HG03442 (cell line): ENCODE results near the gene ANK3.
"Not testable (repeated sequence)": the region's sequence is repeated elsewhere in the genome, so short reads cannot be mapped to it uniquely, and the experiment has no call there.

Experiments
- ATAC-seq: cut with Tn5 transposase; IDR thresholded peaks from one replicate; pipeline ENCODE4 v1.9.1; 2021; ENCODE audit warnings: mild to moderate bottlenecking, moderate library complexity; ENCODE audit not compliant: unreplicated experiment

Gene ANK3

DNA sequence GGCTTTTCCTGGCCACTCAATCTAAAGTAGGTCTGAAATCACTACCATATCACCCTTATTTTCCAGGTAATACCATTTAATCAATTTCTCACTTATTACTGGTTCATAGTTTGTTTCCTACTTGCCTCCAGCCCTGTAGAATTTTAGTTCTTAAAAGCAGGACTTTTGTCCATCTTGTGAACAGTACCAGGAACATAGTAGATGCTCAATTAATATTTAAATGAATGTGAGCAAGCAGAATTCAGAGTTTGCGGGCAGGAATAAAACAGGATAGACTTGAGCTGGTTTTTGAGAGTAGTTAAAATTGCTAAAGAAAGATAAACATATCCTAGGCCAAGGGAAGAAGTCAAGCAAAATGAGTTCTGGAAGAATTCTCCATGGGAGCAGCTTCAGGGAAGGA, 77.9 kb downstream of the ANK3 start:
- no peak for ATAC-seq

DNA sequence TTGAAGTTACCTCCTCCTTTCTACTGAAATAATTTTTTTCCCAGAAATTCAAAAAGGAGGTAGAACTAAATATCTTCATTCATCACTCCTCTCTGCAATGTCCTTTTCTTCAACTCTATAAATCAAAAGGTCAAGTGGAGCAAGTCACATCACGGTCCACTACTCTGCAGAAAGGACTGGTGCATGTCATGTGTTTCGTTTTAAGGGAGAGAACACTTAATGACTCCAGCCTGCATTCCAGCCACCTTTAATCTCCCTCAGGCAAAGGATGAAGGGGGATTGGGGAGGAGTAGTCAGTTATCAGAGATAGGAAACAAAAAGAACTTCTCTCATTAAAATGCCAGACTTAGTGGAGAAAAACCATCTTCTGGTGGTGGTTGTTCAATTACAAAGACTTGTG, 78.9 kb downstream of the ANK3 start:
- ATAC-seq: no peak

DNA sequence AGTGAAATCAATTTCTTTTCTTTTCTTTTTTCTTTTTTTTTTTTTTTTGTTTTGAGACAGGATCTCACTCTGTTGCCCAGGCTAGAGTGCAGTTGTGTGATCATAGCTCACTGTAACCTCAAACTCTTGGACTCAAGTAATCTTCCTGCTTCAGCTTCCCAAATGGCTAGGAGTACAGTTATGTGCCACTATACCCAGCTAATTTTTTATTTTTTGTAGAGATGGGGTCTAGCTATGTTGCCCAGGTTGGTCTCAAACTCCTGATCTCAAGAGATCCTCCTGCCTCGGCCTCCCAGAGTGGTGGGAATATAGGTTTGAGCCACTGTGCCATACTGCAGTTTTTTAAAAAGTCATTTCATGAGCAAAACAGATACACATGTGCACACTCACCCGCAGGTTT, 79.8 kb downstream of the ANK3 start:
- ATAC-seq: no peak

DNA sequence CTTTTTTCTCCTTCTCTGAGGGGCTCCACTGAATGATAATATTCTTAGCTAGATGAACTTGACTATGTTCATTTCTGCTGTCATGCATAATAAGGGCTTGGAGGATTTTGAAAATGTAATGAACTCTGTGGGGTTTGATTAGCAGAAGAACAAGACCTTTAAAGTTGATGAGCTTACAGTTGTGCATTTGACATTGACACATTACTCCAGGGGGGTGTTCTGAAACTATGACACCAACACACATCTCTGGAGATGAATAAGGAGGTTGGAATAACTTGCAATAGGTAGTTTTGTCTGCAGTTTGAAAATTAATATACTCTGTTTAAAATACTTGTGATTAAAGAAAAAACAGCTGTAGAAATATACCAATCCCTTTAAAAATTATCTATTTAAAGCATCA, 80.3 kb downstream of the ANK3 start:
- no peak for ATAC-seq

GRCh38 chr10:60305380-60305892, 84.2 kb downstream of the ANK3 start:
- no peak for ATAC-seq

DNA sequence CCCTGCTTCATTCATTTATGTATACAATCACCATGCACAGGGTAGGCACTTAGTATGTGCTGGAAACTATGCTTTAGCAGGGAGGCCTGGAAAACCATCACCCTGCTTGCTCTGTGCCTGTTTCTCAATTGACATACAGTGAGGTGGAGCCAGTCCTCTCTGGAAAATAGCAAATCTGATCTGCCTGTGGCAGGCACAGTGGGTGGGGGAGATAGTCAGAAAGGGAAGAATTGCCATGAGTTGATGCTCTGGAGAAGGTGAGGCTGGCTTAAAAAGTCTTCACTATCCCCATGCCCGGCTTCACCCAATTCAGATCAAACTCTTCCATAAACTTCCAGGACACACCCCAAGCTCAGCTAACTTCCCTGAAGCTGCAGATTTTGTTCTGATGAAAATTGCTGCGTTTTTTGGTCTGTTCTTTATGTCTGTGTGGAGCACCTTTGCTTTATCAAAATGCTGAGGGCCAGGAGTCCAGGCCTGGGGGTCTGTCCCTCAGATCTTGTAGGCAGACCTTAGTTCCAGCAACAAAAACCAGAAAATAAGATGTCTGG, 84.8 kb downstream of the ANK3 start:
- ATAC-seq: no peak

DNA sequence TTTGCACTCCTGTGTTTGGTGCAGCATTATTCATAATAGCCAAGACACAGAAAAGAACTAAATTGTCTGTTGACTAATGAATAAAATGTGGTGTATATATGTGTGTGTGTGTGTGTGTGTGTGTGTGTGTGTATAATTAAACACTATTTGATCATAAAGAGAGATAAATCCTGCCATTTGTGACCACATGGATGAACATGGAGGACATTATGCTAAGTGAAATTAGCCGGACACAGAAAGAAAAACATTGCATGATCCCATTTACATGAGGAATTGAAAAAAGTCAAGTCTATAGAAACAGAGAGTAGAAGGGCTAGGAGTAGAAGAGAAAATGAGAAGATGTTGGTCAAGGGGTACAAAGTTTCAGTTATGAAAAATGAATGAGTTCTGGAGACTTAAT, 85.9 kb downstream of the ANK3 start:
- no peak for ATAC-seq

DNA sequence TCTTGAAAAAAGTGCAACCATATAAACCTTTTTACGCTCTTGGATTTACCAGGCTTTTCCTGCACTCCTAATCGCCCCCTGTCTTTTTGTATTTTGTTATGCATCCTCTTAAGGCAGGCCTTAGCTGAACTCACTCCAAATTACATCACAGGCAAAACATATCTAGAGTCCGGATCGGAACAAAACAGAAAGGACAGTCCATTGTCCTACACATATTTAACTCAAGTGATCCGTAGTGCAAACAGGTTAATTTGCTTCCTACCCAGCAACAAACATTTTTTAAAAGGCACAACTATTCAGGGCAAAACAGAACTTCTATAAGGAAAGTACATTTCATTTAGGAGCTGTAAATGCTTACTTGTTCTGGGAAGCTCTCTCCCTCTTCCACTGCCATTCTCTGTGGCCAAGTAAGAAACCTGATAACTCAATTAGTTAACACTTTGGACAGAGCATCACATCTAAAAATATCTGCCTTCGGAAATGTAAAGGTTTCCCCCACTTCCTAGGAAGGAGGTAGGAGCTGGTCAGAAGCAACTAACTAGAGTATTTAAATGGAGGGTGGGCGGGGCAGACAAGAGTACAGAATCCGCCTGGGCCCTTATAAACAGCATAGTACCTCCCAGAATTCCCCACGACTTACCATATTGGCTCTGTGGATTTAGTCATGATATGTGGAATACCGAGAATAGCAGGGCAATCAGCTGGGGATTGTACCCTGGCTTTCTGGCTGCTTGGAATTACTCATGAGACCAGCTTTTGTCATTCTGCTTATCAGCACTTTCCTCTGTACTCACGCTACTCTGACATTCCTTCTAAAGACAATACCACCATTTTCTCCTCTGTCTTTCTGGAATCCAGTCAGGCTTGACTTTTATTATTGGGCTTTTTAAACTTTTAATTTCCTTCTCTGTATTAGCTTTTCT, 89.5 kb downstream of the ANK3 start:
- no peak for ATAC-seq

DNA sequence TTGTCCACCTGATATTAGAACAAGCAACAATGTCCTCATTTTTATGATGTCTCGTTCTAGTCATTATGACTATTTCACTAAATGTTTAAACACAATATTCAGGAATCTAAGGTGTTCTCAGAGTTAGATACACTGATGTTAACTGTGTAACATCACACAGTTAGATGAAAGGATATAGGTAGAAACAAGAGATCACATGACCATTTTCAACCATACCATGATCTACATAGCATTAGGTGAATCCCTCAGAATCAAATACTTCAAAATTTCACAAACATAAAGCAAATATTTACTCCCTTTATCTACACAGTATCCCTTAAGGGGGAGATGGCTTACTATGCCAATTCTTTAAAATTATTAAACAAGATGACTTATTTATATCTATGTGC, 90.3 kb downstream of the ANK3 start:
- ATAC-seq: no peak

- no peak for ATAC-seq
Observed at GRCh38 chr10:60298408-60299389, 91.0 kb downstream of the ANK3 start.

- ATAC-seq: no peak
Observed at GRCh38 chr10:60296073-60296472, 93.6 kb downstream of the ANK3 start.

DNA sequence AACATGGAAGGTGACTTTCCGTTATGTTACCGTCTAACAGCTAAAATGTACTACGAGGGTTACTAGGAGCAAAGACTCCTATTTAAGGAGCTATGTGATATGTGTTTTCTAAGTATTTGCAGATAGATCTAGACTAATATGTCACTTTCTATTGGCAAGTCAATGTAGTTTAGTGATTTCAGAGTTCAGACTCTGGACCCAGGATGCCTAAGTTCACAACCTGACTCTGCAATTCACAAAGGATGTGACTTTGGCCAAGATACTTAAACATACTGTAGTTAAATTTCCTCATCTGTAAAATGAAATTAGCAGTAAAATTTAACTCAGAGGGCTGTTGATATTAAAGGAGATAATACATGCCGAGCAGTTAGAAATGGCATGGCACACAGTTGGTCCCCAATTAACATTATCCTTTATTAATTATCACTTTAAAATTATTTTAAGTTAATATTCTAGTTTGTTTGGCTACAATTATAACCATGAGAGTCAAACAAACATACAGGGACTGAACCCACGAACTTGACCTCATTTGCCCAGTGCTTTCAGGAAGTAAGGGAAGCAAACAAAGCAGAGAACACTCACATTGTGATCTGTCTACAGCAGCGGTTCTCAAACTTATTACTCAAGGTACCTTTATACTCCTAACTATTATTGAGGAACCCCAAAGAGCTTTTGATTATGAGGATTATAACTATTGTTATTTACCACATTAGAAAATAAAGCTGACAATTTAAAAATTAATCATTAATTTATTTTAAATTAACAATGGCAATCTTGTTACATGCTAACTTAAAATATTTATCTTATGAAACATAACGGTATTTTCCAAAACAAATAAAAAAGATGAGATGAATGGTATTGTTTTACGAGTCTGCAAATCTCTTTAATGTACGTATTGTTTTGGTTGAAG, 94.4 kb downstream of the ANK3 start:
- no peak for ATAC-seq

- no peak for ATAC-seq
Observed at GRCh38 chr10:60293581-60294175, 96.0 kb downstream of the ANK3 start.

DNA sequence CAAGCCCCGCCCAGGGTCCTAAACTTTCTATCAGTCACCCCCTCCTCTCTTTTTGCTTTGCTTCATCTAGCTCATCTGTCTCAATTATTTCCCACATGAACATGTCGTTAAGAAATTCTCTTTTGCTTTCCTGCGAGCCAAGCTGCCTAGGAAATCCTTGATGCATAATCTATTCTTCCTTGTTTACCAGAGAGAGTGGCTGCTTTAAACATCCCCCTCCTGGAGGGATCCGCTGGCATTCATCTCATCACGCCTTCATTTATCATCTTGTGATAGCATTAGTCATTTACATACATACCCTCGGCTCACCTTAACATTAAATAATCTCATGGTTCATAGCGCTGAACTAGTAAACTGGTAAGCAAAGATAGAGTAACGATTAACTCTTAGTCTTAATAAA, 96.7 kb downstream of the ANK3 start:
- ATAC-seq: no peak

- ATAC-seq: not testable (repeated sequence)
Observed at GRCh38 chr10:60292536-60292935, 97.1 kb downstream of the ANK3 start.

- no peak for ATAC-seq
Observed at GRCh38 chr10:60291344-60291930, 98.2 kb downstream of the ANK3 start.

DNA sequence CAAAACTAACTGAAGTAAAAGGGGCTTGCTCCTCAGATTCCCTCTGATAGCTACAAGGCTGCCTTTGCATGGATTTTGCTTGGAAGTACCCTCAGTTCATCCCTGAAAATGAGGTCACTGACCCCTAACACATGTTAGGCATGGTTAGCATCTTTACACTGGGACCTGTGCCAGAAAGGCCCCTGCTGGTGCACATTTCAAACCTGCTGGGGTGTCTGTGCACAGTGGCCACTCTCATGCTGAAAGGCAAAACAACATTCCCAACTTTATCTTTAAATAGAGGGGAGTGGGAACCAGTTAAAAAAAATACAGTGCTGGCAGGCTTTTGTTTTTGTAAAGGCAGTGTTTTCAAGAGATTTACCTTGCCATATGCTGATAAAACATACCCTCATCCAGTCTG, 99.1 kb downstream of the ANK3 start:
- ATAC-seq: no peak

GRCh38 chr10:60289800-60290199, 99.9 kb downstream of the ANK3 start:
- no peak for ATAC-seq

- ATAC-seq: no peak
Observed at GRCh38 chr10:60288256-60288655, 101.4 kb downstream of the ANK3 start.
